Measurements from ENCODE around the gene PARVA.
"Not testable (repeated sequence)": the region's sequence is repeated elsewhere in the genome, so short reads cannot be mapped to it uniquely, and the experiment has no call there.

The PARVA gene, protein sequence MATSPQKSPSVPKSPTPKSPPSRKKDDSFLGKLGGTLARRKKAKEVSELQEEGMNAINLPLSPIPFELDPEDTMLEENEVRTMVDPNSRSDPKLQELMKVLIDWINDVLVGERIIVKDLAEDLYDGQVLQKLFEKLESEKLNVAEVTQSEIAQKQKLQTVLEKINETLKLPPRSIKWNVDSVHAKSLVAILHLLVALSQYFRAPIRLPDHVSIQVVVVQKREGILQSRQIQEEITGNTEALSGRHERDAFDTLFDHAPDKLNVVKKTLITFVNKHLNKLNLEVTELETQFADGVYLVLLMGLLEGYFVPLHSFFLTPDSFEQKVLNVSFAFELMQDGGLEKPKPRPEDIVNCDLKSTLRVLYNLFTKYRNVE

DNA sequence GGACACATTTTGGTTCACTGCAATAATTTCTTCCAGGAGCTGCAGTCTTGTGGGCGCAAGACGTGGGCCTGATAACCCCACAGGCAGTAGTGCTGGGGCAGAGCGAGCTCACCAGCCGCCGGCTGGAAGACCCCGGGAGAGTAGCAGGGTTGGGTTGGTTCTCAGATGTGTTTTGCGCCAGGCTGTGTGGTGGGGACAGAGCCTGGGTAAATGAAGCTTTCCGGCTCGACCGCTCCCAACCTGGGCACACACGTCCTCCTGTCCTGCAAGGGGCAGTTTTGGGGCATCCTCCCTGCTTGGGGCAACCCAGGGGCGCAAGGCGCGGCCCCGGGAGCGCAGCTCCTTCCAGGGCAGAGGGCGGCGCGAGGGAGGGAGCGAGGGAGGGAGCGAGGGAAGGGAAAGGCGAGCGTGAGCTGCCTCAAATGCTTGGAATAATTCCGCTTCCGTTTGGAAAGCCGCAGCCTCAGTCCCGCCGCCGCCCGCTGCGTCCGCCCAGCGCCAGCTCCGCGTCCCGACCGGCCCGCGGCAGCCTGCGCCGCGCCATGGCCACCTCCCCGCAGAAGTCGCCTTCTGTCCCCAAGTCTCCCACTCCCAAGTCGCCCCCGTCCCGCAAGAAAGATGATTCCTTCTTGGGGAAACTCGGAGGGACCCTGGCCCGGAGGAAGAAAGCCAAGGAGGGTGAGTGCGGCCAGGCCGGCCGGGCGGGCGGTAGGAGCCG is at the start of gene PARVA:
Gene PARVA (plus strand): TSS at position 466 of the 718 bp plus-strand sequence. CDS start 77 bp downstream, at position 543.
- peak within 1 kb of the TSS; percentile 66 for H3K4me3 ChIP-seq (ENCODE audit: low read length)
- no peaks in the 10 kb centered on the region for H3K4me1 ChIP-seq (ENCODE audit: insufficient read depth, low read length)
- H3K36me3 ChIP-seq (ENCODE audit: insufficient read depth, low read length), result no peaks in the 10 kb centered on the region
- peaks cover 16% of the 10 kb centered on the region for H3K27me3 ChIP-seq (ENCODE audit: insufficient read depth, low read length)
- no peaks in the 10 kb centered on the region for H3K9me3 ChIP-seq (ENCODE audit: low read length)
- H2AFZ ChIP-seq (ENCODE audit: low read depth, low read length), result peak within 1 kb of the TSS; percentile 23

DNA sequence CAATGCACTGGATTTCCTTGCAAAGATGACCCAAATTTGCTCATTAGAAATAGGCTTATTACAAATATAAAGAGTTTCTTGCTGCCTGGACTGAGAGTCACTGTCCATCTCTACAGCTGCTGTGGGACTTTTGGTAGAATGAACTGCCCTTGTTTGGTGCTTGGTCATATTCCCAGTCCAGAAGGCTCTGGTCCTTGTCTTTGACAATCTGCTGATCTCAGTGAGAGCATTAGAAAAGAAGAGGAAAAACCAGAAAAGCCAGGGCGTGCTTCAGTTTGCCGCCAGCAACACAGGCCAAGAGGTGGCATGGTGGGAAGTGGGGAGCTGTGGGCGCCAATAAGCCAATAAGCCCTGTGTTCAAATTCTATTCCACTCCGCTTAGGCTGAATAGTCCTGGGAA is 48.2 kb upstream of the PARVA start:
- H3K27me3 ChIP-seq (ENCODE audit: insufficient read depth, low read length), result peaks cover 6% of the 10 kb centered on the region
- H2AFZ ChIP-seq (ENCODE audit: low read depth, low read length), result no peak overlapping the region
- no peaks in the 10 kb centered on the region for H3K9me3 ChIP-seq (ENCODE audit: low read length)
- no peaks in the 10 kb centered on the region for H3K36me3 ChIP-seq (ENCODE audit: insufficient read depth, low read length)
- no peak overlapping the region for H3K4me3 ChIP-seq (ENCODE audit: low read length)
- peaks cover 15% of the 10 kb centered on the region for H3K4me1 ChIP-seq (ENCODE audit: insufficient read depth, low read length)

DNA sequence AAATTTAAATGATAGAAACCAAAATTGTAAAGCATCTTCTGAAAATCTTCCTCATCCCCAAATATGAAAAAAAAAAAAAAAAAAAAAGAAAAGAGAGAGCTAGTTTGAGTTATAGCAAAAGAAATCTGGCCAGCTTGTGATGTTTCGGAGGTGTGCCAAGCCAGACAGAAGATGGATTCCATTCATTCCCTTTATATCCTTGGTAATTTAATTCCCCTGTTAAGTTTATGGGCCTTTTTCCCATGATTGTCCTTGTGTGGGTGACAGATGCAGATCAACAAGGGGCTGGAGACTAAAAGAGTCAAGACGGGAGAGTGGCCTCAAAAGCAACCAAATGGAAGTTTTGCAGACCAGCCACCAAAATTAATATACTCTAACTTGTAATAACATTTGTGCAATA is 47.6 kb upstream of the PARVA start:
- H3K9me3 ChIP-seq (ENCODE audit: low read length), result no peaks in the 10 kb centered on the region
- H2AFZ ChIP-seq (ENCODE audit: low read depth, low read length), result no peak overlapping the region
- H3K36me3 ChIP-seq (ENCODE audit: insufficient read depth, low read length), result no peaks in the 10 kb centered on the region
- H3K4me3 ChIP-seq (ENCODE audit: low read length), result no peak overlapping the region
- H3K27me3 ChIP-seq (ENCODE audit: insufficient read depth, low read length), result peaks cover 2% of the 10 kb centered on the region
- peaks cover 15% of the 10 kb centered on the region for H3K4me1 ChIP-seq (ENCODE audit: insufficient read depth, low read length)

DNA sequence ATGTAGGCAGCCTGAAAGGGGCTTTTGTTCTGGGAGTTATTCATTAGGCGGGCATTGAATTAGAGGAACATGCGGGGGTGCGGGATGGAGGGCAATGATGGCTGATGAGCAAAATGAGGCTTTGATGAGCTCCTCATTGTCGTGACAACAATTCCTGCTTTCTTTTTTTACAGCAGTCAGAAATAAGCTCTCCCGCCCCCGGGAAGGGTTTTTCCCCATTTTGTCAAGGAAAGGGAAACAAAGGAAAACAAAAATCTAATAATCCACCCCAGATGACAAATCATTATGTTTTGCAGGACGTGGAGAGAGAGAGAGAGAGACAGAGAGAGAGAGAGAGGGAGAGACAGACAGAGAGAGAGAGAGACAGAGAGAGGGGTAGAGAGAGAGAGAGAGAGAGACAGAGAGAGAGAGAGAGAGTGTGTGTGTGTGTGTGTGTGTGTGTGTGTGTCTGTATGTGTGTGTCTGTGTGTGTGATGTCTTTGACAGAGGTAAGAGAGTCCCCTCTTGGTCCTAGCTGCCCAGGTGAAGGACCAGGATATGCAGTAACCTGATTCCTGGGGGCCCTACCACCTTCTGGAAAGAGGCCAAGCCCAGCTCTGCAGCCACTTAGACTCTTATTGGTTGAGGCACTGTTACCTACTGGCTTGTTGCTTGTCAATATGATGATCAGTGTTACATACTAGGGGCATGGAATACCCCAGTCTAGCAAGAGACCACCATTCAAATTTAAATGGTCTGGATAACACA is 46.7 kb upstream of the PARVA start:
- Histone ChIP-seq H3K4me1 (ENCODE audit: insufficient read depth, low read length) (peaks cover 15% of the 10 kb centered on the region), H3K36me3 (ENCODE audit: insufficient read depth, low read length) (no peaks in the 10 kb centered on the region), H3K27me3 (ENCODE audit: insufficient read depth, low read length) (peaks cover 2% of the 10 kb centered on the region), H3K4me3 (ENCODE audit: low read length) (no peak overlapping the region), H3K9me3 (ENCODE audit: low read length) (no peaks in the 10 kb centered on the region), H2AFZ (ENCODE audit: low read depth, low read length) (no peak overlapping the region)

DNA sequence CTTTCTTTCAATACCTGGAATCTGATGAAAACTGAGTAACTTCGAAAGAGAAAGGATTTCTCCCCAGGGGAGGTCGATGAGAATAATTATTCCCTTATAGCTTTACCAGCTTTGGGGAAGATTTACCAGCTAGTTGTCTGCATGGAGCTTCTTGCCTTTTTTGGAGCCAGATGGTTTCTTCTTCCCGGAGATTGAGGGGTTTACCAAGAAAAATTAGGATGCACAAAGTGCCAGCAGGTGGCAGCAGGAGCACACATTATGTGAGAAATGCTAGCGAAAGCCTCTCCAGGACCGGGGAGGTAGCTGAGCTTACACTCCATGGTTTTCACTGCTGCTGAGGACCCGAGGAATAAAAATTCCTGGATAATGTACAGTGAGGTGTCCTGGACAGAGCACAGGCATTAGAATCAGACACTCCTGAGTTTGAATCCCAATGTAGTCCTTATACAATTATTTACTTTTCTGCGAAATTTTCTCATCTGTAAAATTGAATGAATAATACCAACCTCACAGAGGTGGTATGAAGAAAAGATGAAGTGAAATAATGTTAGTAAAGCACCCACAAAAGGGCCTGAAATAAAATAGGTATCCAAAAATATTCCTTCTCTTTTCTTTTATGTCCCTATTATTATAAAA is 46.0 kb upstream of the PARVA start:
- no peak overlapping the region for H2AFZ ChIP-seq (ENCODE audit: low read depth, low read length)
- H3K36me3 ChIP-seq (ENCODE audit: insufficient read depth, low read length), result no peaks in the 10 kb centered on the region
- H3K4me1 ChIP-seq (ENCODE audit: insufficient read depth, low read length), result peaks cover 15% of the 10 kb centered on the region
- no peaks in the 10 kb centered on the region for H3K9me3 ChIP-seq (ENCODE audit: low read length)
- H3K4me3 ChIP-seq (ENCODE audit: low read length), result no peak overlapping the region
- H3K27me3 ChIP-seq (ENCODE audit: insufficient read depth, low read length), result peaks cover 2% of the 10 kb centered on the region

DNA sequence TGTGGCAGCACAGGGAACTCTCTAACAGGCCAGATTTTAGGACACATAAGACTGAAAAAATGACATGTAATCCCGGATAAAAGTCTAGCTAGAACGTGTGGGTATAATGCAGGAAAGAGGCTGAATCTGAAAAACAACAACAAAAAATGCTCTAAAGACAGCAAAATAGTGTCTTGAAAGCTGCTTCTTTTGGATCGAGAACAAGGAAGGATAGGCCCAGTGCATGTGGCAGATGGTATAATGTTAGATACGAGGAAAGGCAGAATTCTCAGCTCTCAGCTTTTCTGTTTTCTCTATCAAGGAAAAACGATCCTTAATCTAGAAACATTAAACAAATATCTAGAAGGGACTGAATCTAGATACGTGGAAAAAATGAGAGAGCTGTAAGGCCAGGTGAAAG is 33.8 kb upstream of the PARVA start:
- Histone ChIP-seq H3K9me3 (ENCODE audit: low read length) (no peaks in the 10 kb centered on the region), H3K27me3 (ENCODE audit: insufficient read depth, low read length) (no peaks in the 10 kb centered on the region), H3K36me3 (ENCODE audit: insufficient read depth, low read length) (no peaks in the 10 kb centered on the region), H3K4me1 (ENCODE audit: insufficient read depth, low read length) (no peaks in the 10 kb centered on the region), H2AFZ (ENCODE audit: low read depth, low read length) (no peak overlapping the region), H3K4me3 (ENCODE audit: low read length) (no peak overlapping the region)

DNA sequence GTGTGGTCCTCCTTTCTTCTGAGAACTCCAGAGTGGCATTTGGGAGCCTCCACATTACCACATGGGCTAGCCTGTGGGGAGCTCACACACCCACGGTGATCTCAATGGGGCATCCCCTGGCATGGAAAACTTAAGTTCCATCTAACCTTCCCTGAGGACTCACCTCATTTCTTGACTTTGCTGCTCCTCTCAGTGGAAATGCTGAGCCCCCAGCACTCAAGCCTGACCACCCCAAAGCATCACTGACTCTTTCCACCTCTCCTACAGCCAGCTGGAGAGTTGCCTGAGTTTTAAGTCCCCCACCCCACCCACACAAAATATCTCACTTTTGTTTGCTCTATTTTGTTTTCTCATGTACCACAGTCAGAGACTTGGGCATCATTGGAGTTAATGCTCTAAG is 23.8 kb upstream of the PARVA start:
- no peaks in the 10 kb centered on the region for H3K27me3 ChIP-seq (ENCODE audit: insufficient read depth, low read length)
- H3K4me1 ChIP-seq (ENCODE audit: insufficient read depth, low read length), result no peaks in the 10 kb centered on the region
- H3K36me3 ChIP-seq (ENCODE audit: insufficient read depth, low read length), result no peaks in the 10 kb centered on the region
- no peak overlapping the region for H3K4me3 ChIP-seq (ENCODE audit: low read length)
- no peaks in the 10 kb centered on the region for H3K9me3 ChIP-seq (ENCODE audit: low read length)
- no peak overlapping the region for H2AFZ ChIP-seq (ENCODE audit: low read depth, low read length)

DNA sequence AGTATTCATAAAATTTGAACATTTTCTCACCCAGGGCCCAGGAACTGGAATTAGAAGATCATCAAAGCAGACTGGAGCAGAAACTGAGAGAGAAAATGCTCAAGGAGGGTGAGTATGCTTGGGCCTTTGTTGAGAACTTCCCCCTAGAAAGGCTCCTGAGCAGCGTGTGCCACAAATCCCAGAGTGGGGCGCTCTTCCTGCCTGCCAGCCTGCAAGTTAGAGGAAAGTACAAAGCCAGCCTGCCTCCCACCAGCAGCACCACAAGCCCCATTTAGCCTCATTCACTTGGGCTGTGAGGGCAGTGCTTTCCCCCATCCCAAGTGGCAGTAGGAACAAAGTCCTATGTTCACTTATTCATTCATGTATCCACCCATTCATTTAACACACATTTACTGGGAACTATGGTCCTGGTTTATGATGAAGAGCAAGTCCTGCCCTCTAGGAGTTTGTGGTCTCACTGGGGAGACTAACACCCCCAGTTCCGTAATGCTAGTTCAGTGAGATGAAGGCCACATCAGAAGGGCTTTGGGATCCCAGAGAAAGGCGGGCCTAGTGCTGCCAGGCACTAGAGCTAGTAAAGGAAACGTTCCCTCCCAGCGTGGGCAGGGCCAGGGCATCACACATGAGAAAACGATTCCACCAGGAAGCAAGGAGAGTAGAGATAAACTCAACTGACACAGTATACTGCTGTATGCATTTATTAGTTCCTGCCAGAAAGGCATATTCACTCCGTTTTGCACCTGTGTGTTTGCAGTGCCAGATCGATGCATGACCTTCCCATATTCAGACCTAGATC is 22.4 kb upstream of the PARVA start:
- Histone ChIP-seq H3K9me3 (ENCODE audit: low read length) (no peaks in the 10 kb centered on the region), H3K4me3 (ENCODE audit: low read length) (no peak overlapping the region), H3K27me3 (ENCODE audit: insufficient read depth, low read length) (no peaks in the 10 kb centered on the region), H2AFZ (ENCODE audit: low read depth, low read length) (no peak overlapping the region), H3K36me3 (ENCODE audit: insufficient read depth, low read length) (no peaks in the 10 kb centered on the region), H3K4me1 (ENCODE audit: insufficient read depth, low read length) (peaks cover 10% of the 10 kb centered on the region)

DNA sequence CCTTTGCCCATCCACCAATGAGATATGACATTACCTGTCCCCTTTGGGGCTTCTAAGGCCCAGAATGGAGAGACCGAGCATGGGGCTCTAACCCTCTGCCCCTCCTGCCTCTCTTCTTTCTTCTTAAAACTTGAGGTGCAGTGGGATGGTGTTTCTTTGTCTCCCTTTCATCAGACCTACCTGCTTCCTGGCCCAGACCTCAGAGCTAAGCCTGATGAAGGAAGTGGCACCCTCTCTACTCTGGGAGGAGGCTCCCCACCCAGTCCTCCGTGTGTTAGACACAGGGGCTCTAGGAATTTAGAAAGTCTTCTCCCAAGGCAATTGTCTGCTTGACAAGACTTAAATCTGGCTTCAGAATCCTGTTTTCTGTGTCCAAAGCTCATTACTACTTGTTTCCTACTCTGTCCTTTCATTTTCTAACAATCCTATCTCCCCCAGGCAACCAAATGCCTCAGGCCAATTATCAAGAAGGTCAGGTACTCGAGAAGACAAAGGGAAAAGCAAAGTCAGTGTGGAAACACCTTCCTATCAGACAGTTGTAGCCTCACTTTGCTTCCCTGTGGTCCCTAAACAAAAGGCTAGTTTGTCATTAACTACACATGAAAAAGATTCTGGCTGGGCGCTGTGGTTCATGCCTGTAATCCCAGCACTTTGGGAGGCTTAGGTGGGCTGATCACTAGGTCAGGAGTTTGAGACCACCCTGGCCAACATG is 20.3 kb upstream of the PARVA start:
- H3K4me1 ChIP-seq (ENCODE audit: insufficient read depth, low read length), result peaks cover 10% of the 10 kb centered on the region
- no peaks in the 10 kb centered on the region for H3K36me3 ChIP-seq (ENCODE audit: insufficient read depth, low read length)
- H3K4me3 ChIP-seq (ENCODE audit: low read length), result no peak overlapping the region
- no peaks in the 10 kb centered on the region for H3K27me3 ChIP-seq (ENCODE audit: insufficient read depth, low read length)
- H3K9me3 ChIP-seq (ENCODE audit: low read length), result no peaks in the 10 kb centered on the region
- no peak overlapping the region for H2AFZ ChIP-seq (ENCODE audit: low read depth, low read length)

DNA sequence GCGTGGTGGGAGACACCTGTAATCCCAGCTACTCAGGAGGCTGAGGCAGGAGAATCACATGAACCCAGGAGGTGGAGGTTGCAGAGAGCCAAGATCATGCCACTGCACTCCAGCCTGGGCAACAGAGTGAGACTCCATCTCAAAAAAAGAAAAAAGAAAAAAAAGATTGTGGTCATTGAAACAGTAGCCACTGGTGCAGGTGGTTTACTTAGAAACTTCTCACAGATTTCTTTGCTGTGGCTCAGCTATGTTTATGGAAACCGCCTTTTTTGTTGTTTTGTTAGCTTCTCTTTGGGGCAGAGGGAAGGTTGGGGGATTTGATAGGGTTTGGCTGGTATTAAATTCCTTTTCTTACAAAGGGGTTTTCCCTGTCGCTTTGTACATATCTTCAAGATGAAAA is 19.7 kb upstream of the PARVA start:
- not testable (repeated sequence) for H2AFZ ChIP-seq (ENCODE audit: low read depth, low read length); H3K9me3 ChIP-seq (ENCODE audit: low read length); H3K27me3 ChIP-seq (ENCODE audit: insufficient read depth, low read length); H3K4me3 ChIP-seq (ENCODE audit: low read length); H3K36me3 ChIP-seq (ENCODE audit: insufficient read depth, low read length)
- H3K4me1 ChIP-seq (ENCODE audit: insufficient read depth, low read length), result peaks cover 10% of the 10 kb centered on the region

DNA sequence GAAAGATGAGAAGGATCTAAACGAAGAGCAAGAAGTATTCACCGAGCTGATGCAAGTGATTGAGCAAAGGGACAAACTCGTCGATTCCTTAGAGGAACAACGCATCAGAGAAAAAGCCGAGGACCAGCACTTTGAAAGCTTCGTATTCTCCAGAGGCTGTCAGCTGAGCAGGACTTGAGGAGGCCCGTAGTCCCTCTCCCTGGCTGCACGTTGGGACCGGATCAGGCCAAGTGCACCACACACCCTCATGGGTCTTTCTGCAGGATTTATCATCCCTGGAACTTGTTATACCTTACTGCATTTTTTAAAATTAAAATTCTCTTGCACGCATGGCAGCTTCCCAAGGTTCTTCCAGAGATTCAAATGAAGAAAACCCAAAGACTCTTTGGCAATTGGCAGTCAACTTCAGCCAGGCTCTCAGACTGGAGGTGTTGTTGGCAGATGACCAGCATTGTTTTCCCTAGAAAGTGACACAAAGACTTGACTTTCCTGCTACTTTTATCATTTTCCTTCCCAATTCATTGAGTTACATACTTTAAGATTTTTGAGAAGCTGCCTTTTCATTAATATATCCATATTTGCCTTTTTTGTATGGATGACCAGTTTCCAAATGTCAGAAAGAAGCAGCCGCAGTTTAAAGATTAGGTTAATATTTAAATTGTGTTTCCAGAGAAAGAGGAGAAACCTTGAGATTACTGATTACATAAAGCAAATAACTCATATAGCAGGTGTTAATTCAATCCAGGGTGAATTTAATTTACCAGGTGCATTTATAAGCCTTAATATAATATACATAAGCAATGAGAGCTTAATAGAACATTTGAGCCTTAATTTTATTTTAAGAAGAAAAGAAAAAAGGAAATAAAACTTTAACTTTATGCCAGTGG is 18.8 kb upstream of the PARVA start:
- Histone ChIP-seq H3K36me3 (ENCODE audit: insufficient read depth, low read length) (no peaks in the 10 kb centered on the region), H3K4me1 (ENCODE audit: insufficient read depth, low read length) (peaks cover 10% of the 10 kb centered on the region), H3K9me3 (ENCODE audit: low read length) (no peaks in the 10 kb centered on the region), H2AFZ (ENCODE audit: low read depth, low read length) (no peak overlapping the region), H3K27me3 (ENCODE audit: insufficient read depth, low read length) (peaks cover 2% of the 10 kb centered on the region), H3K4me3 (ENCODE audit: low read length) (no peak overlapping the region)
